Brain microvascular endothelial cell (primary cell): ENCODE data around the gene RHNO1.

Experiments used
- DNase-seq: peaks from one replicate; pipeline ENCODE4 v3.0.0-alpha.2; 2020
- H3K27ac ChIP-seq: fragments of 250-450 bp; sonication (Bioruptor Pico); 2 replicates; pipeline ENCODE4 v1.5.1; 2020; ENCODE audit warnings: mild to moderate bottlenecking, moderate library complexity
- H3K27me3 ChIP-seq: fragments of 250-450 bp; sonication (Bioruptor Pico); replicated peaks from 2 replicates; pipeline ENCODE4 v1.5.1; 2020; ENCODE audit warnings: mild to moderate bottlenecking
- H3K36me3 ChIP-seq: fragments of 250-450 bp; sonication (Bioruptor Pico); replicated peaks from 2 replicates; pipeline ENCODE4 v1.5.1; 2020; ENCODE audit warnings: mild to moderate bottlenecking
- H3K4me3 ChIP-seq: 2 replicates; pipeline ENCODE4 v1.5.1; 2011; ENCODE audit warnings: low read depth, mild to moderate bottlenecking, control low read depth, low read length, moderate library complexity
- in situ Hi-C: cut with HindIII; loops from 2 replicates; pipeline ENCODE4 v1.10.0; 2017; ENCODE audit warnings: low sequenced_read_pairs, low pct_ligation_motif_present
- TF ChIP-seq, protein P1 (sequence below): IDR thresholded peaks from 2 replicates; pipeline ENCODE4 v1.5.1; 2011; ENCODE audit warnings: low read depth, mild to moderate bottlenecking, moderate library complexity, low read length, control low read depth, inconsistent platforms; ENCODE audit errors: missing control alignments

Gene RHNO1

DNA sequence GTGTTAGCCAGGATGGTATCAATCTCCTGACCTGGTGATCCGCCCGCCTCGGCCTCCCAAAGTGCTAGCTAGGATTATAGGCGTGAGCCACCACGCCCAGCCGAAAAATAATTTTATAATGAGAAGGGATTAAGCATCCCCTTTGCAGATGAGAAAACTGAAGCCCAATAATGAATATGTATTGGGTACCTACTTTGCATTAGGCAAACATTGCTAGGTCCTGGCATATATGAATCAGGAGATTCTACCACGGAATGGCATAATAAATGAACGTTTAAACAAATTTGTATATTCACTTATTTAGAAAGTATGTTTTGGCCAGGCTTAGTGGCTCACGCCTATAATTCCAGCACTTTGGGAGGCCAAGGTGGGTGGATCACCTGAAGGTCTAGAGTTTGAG lies 46.0 kb downstream of the RHNO1 start:
- TF ChIP-seq, protein P1, sequence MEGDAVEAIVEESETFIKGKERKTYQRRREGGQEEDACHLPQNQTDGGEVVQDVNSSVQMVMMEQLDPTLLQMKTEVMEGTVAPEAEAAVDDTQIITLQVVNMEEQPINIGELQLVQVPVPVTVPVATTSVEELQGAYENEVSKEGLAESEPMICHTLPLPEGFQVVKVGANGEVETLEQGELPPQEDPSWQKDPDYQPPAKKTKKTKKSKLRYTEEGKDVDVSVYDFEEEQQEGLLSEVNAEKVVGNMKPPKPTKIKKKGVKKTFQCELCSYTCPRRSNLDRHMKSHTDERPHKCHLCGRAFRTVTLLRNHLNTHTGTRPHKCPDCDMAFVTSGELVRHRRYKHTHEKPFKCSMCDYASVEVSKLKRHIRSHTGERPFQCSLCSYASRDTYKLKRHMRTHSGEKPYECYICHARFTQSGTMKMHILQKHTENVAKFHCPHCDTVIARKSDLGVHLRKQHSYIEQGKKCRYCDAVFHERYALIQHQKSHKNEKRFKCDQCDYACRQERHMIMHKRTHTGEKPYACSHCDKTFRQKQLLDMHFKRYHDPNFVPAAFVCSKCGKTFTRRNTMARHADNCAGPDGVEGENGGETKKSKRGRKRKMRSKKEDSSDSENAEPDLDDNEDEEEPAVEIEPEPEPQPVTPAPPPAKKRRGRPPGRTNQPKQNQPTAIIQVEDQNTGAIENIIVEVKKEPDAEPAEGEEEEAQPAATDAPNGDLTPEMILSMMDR: no peak
- Histone ChIP-seq H3K36me3 (peaks cover 34% of the 10 kb centered on the region), H3K27ac (no peak overlapping the region), H3K4me3 (no peak overlapping the region), H3K27me3 (no peaks in the 10 kb centered on the region)
- in situ Hi-C loops: no loop called here
- DNase-seq: no peak

DNA sequence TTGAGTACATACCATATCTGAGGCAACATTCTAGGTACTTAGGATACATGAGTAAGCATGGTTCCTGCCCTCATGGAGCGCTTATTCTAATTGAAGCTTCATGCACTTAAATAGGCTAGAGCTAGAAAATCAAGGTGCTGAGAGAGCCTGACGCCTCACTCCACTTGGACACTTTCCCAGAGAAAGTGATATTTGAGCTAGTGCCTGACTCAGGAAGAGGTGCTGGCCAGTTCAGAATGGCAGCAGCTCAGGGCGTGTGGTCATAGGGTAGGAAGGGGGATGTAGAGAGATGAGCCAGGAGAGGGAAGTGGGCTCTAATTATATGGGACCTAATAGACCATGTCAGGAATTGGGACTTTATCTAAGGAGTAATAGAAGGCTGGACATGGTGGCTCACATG lies 47.0 kb downstream of the RHNO1 start:
- H3K36me3 ChIP-seq: peaks cover 37% of the 10 kb centered on the region
- TF ChIP-seq, protein P1: no peak
- no peak overlapping the region for H3K4me3 ChIP-seq
- H3K27me3 ChIP-seq: no peaks in the 10 kb centered on the region
- in situ Hi-C loops: no loop called here
- peak; percentile 26 for DNase-seq
- H3K27ac ChIP-seq: no peak overlapping the region

DNA sequence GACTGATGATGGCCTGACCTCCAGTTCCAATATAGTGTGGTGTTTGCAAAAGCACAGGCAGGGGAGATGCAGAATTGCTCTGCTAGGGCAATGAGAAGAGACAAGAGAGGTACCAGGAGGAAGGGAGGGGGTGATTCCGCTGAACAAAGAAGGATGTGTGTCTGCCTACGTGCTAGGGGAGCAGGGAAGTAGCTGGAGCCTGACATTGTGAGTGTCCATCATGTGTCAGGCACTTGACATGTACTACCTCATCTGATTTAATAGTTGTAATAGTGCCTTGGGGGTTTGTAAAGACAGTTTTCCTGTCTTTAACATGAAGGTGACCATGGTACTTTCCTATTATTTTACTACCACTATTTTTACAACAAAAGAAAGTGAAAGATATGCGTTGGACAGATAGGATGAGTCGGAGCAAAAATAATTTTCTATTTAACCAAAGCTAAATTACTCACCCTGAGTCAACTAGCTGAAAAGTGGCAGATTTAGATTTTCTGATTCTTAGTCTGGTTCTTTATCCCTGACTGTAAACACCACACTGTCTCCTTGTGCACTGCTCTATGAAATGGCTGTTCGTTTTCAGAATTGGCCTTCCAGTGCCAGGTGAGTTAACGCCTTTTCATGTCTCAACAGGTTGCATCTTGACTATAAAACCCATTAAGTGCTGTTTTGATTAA lies 48.4 kb downstream of the RHNO1 start:
- in situ Hi-C loops: no loop called here
- Histone ChIP-seq H3K27ac (no peak overlapping the region), H3K36me3 (peaks cover 43% of the 10 kb centered on the region), H3K27me3 (no peaks in the 10 kb centered on the region), H3K4me3 (no peak overlapping the region)
- no peak for DNase-seq
- TF ChIP-seq, protein P1: no peak

DNA sequence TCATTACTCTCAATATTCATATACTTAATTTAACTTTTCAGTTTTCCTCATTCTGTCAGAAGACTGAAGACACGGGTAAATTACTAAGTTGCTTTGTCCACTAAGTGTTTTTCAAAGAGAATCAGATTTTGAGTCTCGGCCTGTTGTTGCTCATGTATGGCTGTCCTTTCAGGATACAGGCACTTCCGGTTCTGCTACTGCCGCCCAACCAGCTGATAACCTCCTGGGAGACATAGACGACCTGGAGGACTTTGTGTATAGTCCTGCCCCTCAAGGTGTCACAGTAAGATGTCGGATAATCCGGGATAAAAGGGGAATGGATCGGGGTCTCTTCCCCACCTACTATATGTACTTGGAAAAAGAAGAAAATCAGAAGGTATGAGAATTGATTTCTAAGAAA lies 53.8 kb downstream of the RHNO1 start:
- Histone ChIP-seq H3K4me3 (no peak overlapping the region), H3K36me3 (peaks cover 49% of the 10 kb centered on the region), H3K27ac (no peak overlapping the region), H3K27me3 (no peaks in the 10 kb centered on the region)
- TF ChIP-seq, protein P1: no peak
- in situ Hi-C loops: no loop called here
- DNase-seq: no peak

DNA sequence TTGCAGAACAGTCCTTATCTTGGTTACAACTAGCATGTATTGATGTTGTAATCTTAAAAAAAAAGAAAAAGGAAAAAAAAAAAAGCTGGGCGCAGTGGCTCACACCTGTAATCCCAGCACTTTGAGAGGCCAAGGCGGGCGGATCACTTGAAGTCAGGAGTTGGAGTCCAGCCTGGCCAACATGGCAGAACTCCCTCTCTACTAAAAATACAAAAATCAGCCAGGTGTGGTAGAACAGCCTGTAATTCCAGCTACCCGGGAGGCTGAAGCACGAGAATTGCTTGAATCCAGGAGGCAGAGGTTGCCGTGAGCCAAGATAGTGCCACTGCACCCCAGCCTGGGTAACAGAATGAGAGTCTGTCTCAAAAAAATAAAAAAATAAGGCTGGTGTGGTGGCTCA lies 56.6 kb downstream of the RHNO1 start:
- TF ChIP-seq, protein P1: no peak
- in situ Hi-C loops: no loop called here

DNA sequence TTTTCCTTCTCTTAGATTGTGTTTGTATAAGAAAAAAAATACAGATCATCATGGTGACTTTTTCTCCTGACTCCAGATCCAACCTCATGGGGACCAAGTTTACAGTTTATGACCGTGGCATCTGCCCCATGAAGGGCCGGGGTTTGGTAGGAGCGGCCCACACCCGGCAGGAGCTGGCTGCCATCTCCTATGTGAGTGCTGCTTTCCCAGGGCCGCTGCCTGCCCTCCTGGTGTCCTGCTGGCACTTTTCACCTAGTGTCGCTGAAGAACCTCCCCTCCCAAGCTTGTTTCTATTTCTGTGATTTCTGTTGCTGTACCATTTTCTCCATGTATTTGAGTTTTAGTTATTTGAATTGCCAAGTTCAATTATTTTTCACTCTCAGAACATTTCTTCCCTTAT lies 57.3 kb downstream of the RHNO1 start:
- H3K4me3 ChIP-seq: no peak overlapping the region
- in situ Hi-C loops: no loop called here
- no peak overlapping the region for H3K27ac ChIP-seq
- H3K27me3 ChIP-seq: no peaks in the 10 kb centered on the region
- H3K36me3 ChIP-seq: peaks cover 53% of the 10 kb centered on the region
- TF ChIP-seq, protein P1: no peak
- no peak for DNase-seq

More for the DNA sequence above, 56.6 kb downstream of the RHNO1 start:
- peaks cover 55% of the 10 kb centered on the region for H3K36me3 ChIP-seq
- no peak overlapping the region for H3K4me3 ChIP-seq
- no peak overlapping the region for H3K27ac ChIP-seq
- H3K27me3 ChIP-seq: no peaks in the 10 kb centered on the region
- no peak for DNase-seq
